WTC11 (cell line): ENCODE results near the gene CEP44. TPM values are rescaled to one million over a fixed set of nuclear protein-coding genes. Genes with fewer than 3 reads are reported as not detected.

ENCODE experiments used
- ATAC-seq: fragments of 200-7000 bp; cut with Tn5 transposase; 2 replicates; pipeline ENCODE4 v1.10.0; 2021; ENCODE audit warnings: mild to moderate bottlenecking, moderate library complexity
- CTCF ChIA-PET: fragments of 300-600 bp; sonication (Branson Sonifier 250); formaldehyde crosslinking; loops from one replicate; lab custom pipeline; 2021; ENCODE audit warnings: antibody characterized with exemption; lab: Charles Lee
- POLR2A ChIA-PET: fragments of 350-600 bp; sonication (Branson Sonifier 250); formaldehyde crosslinking; loops from one replicate; lab custom pipeline; 2021; ENCODE audit warnings: antibody characterized with exemption; lab: Charles Lee
- DNase-seq: peaks from one replicate; pipeline ENCODE4 v3.0.0; 2021; ENCODE audit warnings: low spot score
- H3K27ac Mint-ChIP-seq: 2 replicates; pipeline ENCODE4 v1.8.0; 2021; ENCODE audit warnings: mixed read lengths
- H3K27me3 Mint-ChIP-seq: 2 replicates; pipeline ENCODE4 v1.8.0; 2021; ENCODE audit warnings: low read depth, mild to moderate bottlenecking, moderate library complexity, mixed read lengths
- H3K36me3 Mint-ChIP-seq: 2 replicates; pipeline ENCODE4 v1.8.0; 2021; ENCODE audit warnings: mixed read lengths
- H3K4me1 Mint-ChIP-seq: 2 replicates; pipeline ENCODE4 v1.8.0; 2022; ENCODE audit warnings: mixed read lengths
- H3K4me3 Mint-ChIP-seq: 2 replicates; pipeline ENCODE4 v1.8.0; 2021; ENCODE audit warnings: mild to moderate bottlenecking, moderate library complexity, mixed read lengths
- H3K9me3 Mint-ChIP-seq: 2 replicates; pipeline ENCODE4 v1.8.0; 2021; ENCODE audit warnings: mixed read lengths
- AR ChIP-seq: fragments of 250-450 bp; sonication (Bioruptor Pico); IDR thresholded peaks from 2 replicates; pipeline ENCODE4 v1.9.0; 2021; ENCODE audit warnings: mild to moderate bottlenecking
- ATF1 ChIP-seq: sonication (generic); formaldehyde crosslinking; IDR thresholded peaks from 2 replicates; pipeline ENCODE4 v1.8.1; 2023; ENCODE audit warnings: mild to moderate bottlenecking, moderate library complexity, missing genetic modification reagents
- ETV6 ChIP-seq: sonication (generic); formaldehyde crosslinking; IDR thresholded peaks from 2 replicates; pipeline ENCODE4 v1.8.1; 2022; ENCODE audit warnings: mild to moderate bottlenecking, missing genetic modification reagents
- FOXK1 ChIP-seq: sonication (generic); formaldehyde crosslinking; IDR thresholded peaks from 2 replicates; pipeline ENCODE4 v1.8.0; 2022; ENCODE audit warnings: mild to moderate bottlenecking, moderate library complexity, missing genetic modification reagents
- FOXP1 ChIP-seq: sonication (generic); formaldehyde crosslinking; IDR thresholded peaks from 2 replicates; pipeline ENCODE4 v1.8.0; 2022; ENCODE audit warnings: missing genetic modification reagents, mild to moderate bottlenecking, moderate library complexity, borderline replicate concordance
- KAT7 ChIP-seq: sonication (generic); formaldehyde crosslinking; IDR thresholded peaks from 2 replicates; pipeline ENCODE4 v1.8.1; 2023; ENCODE audit warnings: missing genetic modification reagents, mild to moderate bottlenecking, borderline replicate concordance
- MLX ChIP-seq: sonication (generic); formaldehyde crosslinking; IDR thresholded peaks from 2 replicates; pipeline ENCODE4 v1.8.1; 2023; ENCODE audit warnings: mild to moderate bottlenecking, missing genetic modification reagents, moderate library complexity
- NFATC4 ChIP-seq: fragments of 250-450 bp; sonication (Bioruptor Pico); IDR thresholded peaks from 2 replicates; pipeline ENCODE4 v1.9.0; 2021; ENCODE audit warnings: mild to moderate bottlenecking
- OVOL2 ChIP-seq: fragments of 250-450 bp; sonication (Bioruptor Pico); IDR thresholded peaks from 2 replicates; pipeline ENCODE4 v1.9.0; 2021; ENCODE audit warnings: mild to moderate bottlenecking, borderline replicate concordance
- PREB ChIP-seq: sonication (generic); formaldehyde crosslinking; IDR thresholded peaks from 2 replicates; pipeline ENCODE4 v1.8.1; 2022; ENCODE audit warnings: mild to moderate bottlenecking, missing genetic modification reagents, moderate library complexity, borderline replicate concordance
- RELA ChIP-seq: sonication (generic); formaldehyde crosslinking; IDR thresholded peaks from 2 replicates; pipeline ENCODE4 v1.8.1; 2022; ENCODE audit warnings: missing genetic modification reagents, mild to moderate bottlenecking, borderline replicate concordance
- ZNF138 ChIP-seq: sonication (generic); formaldehyde crosslinking; conservative IDR thresholded peaks from 2 replicates; pipeline ENCODE4 v1.8.1; 2022; ENCODE audit warnings: mild to moderate bottlenecking, moderate library complexity, missing genetic modification reagents
- ZNF232 ChIP-seq: sonication (generic); formaldehyde crosslinking; IDR thresholded peaks from 2 replicates; pipeline ENCODE4 v1.8.0; 2022; ENCODE audit warnings: mild to moderate bottlenecking, missing genetic modification reagents
- total RNA-seq: library from RNA; stranded (reverse); gene quantifications from 3 replicates; pipeline ENCODE4 v1.2.3, GENCODE V29; 2021
- TF ChIP-seq, protein P1 (sequence below): fragments of 250-450 bp; sonication (Bioruptor Pico); IDR thresholded peaks from 2 replicates; pipeline ENCODE4 v1.9.0; 2021; ENCODE audit warnings: mild to moderate bottlenecking
- TF ChIP-seq, protein P2 (sequence below): fragments of 250-450 bp; sonication (Bioruptor Pico); conservative IDR thresholded peaks from 2 replicates; pipeline ENCODE4 v1.9.0; 2021; ENCODE audit warnings: mild to moderate bottlenecking
- TF ChIP-seq, protein P3 (sequence below): fragments of 250-450 bp; sonication (Bioruptor Pico); IDR thresholded peaks from 2 replicates; pipeline ENCODE4 v1.9.0; 2021; ENCODE audit warnings: mild to moderate bottlenecking, borderline replicate concordance

Gene CEP44
- total RNA-seq, 1 experiment from 2014 or later: 17.9 TPM

DNA sequence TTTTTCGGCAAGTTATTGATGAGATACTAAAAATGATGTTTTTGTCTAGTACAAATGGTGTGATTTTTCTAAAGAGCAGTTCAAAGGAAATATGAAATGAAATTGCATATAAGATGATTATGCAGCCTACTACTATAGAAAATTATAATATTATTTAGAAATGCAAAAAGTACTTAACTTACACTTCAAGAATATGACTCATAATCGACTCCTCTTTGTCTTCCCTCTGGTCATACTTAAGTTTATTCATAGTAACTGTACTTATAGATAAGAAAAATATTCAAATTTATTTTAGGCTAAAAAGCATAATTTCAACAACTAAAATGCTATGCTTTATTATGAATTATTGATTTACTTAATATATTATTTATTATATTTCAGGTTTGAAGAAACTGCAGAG, 33.2 kb downstream of the CEP44 start (continued):
- TF ChIP-seq ZNF232 (CRISPR knock-in tag) (no peak), FOXP1 (CRISPR knock-in tag) (no peak), ETV6 (no peak), AR (no peak)

DNA sequence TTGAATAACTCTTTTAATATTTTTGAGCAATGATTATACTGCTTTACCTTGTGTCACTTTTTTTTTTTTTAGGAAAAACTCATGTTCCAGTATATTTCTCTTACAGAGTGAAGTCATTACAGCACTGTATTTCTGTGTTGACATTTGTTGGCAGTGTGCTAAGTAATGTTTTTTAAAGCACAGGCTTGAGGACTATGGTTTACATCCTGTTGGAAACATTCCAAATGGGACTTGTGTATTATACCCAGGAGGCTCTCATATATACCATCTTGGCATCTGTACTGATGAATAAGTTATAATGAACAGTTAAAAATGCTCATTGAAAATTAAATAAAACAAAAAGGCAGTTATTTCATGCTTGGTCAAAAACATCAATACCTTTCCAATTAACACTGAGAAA, 33.8 kb downstream of the CEP44 start:
- no peak overlapping the region for H3K27ac Mint-ChIP-seq
- H3K4me1 Mint-ChIP-seq: peaks cover 7% of the 10 kb centered on the region; the same call in 1 of the 2 replicates
- no peak overlapping the region for H3K4me3 Mint-ChIP-seq
- H3K27me3 Mint-ChIP-seq: no peaks in the 10 kb centered on the region
- ATAC-seq (no peak), DNase-seq (no peak)
- CTCF ChIA-PET: no interaction called here
- TF ChIP-seq, protein P1, sequence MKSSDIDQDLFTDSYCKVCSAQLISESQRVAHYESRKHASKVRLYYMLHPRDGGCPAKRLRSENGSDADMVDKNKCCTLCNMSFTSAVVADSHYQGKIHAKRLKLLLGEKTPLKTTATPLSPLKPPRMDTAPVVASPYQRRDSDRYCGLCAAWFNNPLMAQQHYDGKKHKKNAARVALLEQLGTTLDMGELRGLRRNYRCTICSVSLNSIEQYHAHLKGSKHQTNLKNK (CRISPR knock-in tag): no peak
- TF ChIP-seq, protein P2, sequence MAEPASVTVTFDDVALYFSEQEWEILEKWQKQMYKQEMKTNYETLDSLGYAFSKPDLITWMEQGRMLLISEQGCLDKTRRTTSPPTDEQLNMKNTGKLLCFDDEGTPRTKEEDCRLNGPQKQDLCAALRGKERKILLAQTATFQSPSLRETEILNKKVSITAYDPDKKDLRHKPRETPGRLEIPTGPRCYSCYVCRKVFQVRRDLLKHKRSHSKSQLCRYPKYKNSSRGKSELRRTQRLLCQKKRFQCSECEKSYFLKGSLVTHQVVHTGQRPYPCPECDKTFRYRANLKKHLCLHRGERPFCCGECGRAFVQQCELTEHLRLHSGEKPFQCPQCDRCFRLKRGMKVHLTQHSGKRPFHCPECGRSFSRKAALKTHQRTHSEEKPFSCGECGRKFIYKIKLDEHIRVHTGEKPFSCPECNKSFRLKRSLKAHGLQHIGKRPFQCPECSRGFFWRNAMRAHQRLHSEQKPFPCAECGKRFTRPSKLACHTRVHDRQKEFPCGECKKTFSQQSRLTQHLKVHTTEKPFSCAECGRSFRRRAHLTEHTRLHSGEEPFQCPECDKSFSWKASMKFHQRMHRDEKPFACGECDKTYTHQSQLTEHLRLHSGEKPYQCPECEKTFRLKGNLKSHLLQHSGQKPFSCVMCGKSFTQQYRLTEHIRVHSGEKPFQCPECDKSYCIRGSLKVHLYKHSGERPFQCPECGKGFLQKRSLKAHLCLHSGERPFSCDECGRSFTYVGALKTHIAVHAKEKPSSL (CRISPR knock-in tag): no peak
- no peak for TF ChIP-seq RELA (CRISPR knock-in tag)
- TF ChIP-seq ZNF138 (CRISPR knock-in tag): no peak
- TF ChIP-seq ATF1: no peak
- no peak for TF ChIP-seq NFATC4 (CRISPR knock-in tag)
- TF ChIP-seq, protein P3, sequence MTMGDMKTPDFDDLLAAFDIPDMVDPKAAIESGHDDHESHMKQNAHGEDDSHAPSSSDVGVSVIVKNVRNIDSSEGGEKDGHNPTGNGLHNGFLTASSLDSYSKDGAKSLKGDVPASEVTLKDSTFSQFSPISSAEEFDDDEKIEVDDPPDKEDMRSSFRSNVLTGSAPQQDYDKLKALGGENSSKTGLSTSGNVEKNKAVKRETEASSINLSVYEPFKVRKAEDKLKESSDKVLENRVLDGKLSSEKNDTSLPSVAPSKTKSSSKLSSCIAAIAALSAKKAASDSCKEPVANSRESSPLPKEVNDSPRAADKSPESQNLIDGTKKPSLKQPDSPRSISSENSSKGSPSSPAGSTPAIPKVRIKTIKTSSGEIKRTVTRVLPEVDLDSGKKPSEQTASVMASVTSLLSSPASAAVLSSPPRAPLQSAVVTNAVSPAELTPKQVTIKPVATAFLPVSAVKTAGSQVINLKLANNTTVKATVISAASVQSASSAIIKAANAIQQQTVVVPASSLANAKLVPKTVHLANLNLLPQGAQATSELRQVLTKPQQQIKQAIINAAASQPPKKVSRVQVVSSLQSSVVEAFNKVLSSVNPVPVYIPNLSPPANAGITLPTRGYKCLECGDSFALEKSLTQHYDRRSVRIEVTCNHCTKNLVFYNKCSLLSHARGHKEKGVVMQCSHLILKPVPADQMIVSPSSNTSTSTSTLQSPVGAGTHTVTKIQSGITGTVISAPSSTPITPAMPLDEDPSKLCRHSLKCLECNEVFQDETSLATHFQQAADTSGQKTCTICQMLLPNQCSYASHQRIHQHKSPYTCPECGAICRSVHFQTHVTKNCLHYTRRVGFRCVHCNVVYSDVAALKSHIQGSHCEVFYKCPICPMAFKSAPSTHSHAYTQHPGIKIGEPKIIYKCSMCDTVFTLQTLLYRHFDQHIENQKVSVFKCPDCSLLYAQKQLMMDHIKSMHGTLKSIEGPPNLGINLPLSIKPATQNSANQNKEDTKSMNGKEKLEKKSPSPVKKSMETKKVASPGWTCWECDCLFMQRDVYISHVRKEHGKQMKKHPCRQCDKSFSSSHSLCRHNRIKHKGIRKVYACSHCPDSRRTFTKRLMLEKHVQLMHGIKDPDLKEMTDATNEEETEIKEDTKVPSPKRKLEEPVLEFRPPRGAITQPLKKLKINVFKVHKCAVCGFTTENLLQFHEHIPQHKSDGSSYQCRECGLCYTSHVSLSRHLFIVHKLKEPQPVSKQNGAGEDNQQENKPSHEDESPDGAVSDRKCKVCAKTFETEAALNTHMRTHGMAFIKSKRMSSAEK: no peak
- no peak for TF ChIP-seq PREB
- no peak for TF ChIP-seq MLX (CRISPR knock-in tag)
- TF ChIP-seq ZNF232 (CRISPR knock-in tag): no peak
- no peak for TF ChIP-seq OVOL2 (CRISPR knock-in tag)
- no peak for TF ChIP-seq FOXK1 (CRISPR knock-in tag)
- no peak for TF ChIP-seq KAT7
- H3K36me3 Mint-ChIP-seq: peaks cover 3% of the 10 kb centered on the region
- H3K9me3 Mint-ChIP-seq: no peaks in the 10 kb centered on the region
- POLR2A ChIA-PET: no interaction called here
